ENCODE measurements around the gene EXOSC2. TPM values are rescaled to one million over a fixed set of nuclear protein-coding genes. Genes with fewer than 3 reads are reported as not detected.
A peak's percentile ranks its signal among the peaks of the same experiment; 100 is the strongest.

The EXOSC2 gene
- total RNA-seq, 1 donor from 2014 or later, result 22.4 TPM

DNA sequence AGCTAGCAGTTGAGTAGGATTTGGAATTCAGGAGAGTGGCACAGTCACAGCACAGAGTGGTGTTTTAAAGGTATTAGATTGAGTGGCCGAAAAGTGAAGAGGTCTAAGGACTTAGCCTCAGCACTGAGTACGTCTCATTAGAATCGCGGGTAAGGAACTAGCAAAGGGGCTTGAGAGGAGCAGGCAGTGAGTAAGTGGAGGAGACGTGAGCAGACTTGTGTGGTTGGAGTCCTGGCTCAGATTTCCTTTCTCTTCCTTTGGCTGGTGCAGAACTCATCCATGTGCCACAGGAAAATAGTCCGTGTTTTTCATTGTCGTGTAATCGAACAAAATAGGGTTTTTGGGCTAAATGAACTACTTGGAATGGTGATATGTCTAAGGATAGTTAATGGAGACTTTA, 3.4 kb downstream of the EXOSC2 start:
- H3K4me3 ChIP-seq (ENCODE audit: low read depth, low read length), result no peak overlapping the region
- no peak for DNase-seq (ENCODE audit: low read depth)
- TF ChIP-seq, protein P1, sequence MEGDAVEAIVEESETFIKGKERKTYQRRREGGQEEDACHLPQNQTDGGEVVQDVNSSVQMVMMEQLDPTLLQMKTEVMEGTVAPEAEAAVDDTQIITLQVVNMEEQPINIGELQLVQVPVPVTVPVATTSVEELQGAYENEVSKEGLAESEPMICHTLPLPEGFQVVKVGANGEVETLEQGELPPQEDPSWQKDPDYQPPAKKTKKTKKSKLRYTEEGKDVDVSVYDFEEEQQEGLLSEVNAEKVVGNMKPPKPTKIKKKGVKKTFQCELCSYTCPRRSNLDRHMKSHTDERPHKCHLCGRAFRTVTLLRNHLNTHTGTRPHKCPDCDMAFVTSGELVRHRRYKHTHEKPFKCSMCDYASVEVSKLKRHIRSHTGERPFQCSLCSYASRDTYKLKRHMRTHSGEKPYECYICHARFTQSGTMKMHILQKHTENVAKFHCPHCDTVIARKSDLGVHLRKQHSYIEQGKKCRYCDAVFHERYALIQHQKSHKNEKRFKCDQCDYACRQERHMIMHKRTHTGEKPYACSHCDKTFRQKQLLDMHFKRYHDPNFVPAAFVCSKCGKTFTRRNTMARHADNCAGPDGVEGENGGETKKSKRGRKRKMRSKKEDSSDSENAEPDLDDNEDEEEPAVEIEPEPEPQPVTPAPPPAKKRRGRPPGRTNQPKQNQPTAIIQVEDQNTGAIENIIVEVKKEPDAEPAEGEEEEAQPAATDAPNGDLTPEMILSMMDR (conservative IDR thresholded peaks at IDR 0.05; ENCODE audit: low read depth, low read length), result no peak

DNA sequence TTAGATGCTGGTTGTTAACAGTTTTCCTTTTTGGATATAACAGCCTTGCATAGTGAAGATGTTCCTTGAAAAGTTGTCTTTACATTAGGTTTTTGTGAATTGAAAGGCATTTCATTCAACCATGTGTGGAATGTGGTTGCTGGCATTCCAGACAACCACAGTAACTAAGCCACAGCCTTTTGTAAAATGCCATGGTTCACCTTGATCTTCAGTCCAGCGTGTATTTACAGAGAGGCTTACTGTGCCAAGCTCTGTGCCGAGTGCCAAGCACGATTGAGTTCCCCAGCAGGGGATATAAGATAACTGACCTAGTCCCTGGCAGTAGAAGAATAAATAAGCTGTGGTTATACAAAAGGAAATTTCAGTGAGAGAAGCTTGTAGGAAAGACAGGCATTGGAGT, 4.9 kb downstream of the EXOSC2 start:
- TF ChIP-seq, protein P1 (conservative IDR thresholded peaks at IDR 0.05; ENCODE audit: low read depth, low read length), result no peak
- H3K4me3 ChIP-seq (ENCODE audit: low read depth, low read length), result no peak overlapping the region
- no peak for DNase-seq (ENCODE audit: low read depth)

DNA sequence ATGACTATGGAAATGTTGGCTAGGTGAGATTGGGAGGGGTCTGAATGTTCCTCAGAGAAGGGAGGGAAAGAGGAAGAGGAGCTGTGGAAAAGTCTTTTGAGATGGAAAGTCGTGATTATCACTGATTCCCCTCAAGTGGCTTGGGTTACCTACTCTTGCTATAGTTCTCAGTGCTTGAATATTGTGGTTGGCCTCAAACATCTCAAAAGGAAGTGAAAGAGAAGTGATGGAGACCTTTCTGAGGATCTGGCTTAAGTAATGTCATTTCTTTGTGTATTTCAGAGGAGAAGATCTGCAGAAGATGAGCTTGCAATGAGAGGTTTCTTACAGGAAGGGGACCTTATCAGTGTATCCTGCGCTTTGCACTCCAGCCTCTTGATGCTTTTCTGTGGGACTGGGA, 5.5 kb downstream of the EXOSC2 start:
- DNase-seq (ENCODE audit: low read depth), result no peak
- TF ChIP-seq, protein P1 (conservative IDR thresholded peaks at IDR 0.05; ENCODE audit: low read depth, low read length), result no peak
- no peak overlapping the region for H3K4me3 ChIP-seq (ENCODE audit: low read depth, low read length)

DNA sequence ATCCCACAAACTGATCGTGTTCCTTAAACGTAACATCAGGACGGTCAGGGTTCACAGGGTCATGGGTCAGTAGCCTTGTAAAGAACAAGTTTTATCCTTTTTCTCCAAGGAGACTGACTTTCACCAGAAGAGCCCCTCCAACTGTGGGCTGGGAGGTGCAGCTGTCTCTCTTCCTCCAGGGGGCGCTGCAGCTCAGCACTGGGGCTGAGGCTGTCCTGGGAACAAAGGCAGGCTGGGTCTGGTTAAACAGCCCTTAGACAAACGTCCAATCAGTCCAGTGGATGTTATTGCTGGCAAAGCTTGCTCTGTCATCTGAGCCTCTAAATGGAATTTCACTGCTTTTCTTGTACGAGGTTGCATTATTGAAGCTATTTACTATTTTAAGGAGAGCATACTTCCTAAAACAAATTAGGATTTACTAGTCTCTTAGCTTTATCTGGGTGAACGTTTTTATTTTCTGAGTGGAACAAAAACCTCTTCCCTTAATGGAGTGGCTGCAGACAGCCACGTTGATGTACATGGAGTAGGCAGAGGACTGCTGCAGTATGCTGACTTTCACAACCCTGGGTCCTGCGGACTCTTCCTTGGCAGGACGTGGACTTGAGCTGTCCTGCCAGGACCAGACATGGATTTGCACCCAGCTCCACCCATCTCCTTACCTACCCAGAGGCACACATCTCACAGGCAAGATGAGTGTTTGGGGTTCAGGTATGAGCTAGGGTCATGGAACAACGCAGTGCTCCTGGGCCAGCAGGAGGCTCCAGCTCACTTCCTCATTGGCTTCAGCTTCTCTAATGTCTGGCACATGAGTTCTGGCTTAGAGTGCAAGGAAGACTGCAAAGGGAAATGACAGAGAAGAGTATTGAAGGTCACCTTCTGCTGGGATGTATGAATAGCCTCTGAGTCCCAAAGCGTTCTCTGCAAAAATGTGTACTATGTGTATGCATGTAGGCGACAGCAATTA, 7.8 kb downstream of the EXOSC2 start:
- no peak overlapping the region for H3K4me3 ChIP-seq (ENCODE audit: low read depth, low read length)
- TF ChIP-seq, protein P1 (conservative IDR thresholded peaks at IDR 0.05; ENCODE audit: low read depth, low read length), result peak; percentile 99
- no peak for DNase-seq (ENCODE audit: low read depth)

DNA sequence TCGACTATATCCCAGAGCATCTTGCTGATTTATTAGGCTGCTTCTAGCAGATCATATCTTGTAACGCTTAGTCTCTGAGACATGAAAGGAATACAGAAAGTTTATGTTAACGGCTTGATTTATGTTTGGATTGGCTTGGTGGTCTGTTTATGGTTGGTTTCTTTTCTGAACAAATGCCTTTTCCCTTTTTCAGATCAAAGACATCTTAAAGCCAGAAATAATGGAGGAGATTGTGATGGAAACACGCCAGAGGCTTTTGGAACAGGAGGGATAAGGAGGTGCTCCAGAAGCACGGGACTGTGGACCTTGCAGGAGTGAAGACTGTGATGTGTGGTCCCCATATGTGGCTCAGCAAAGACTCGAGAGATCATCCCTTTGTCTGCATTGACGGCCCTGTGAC, 9.9 kb downstream of the EXOSC2 start:
- no peak overlapping the region for H3K4me3 ChIP-seq (ENCODE audit: low read depth, low read length)
- TF ChIP-seq, protein P1 (conservative IDR thresholded peaks at IDR 0.05; ENCODE audit: low read depth, low read length), result no peak
- no peak for DNase-seq (ENCODE audit: low read depth)

DNA sequence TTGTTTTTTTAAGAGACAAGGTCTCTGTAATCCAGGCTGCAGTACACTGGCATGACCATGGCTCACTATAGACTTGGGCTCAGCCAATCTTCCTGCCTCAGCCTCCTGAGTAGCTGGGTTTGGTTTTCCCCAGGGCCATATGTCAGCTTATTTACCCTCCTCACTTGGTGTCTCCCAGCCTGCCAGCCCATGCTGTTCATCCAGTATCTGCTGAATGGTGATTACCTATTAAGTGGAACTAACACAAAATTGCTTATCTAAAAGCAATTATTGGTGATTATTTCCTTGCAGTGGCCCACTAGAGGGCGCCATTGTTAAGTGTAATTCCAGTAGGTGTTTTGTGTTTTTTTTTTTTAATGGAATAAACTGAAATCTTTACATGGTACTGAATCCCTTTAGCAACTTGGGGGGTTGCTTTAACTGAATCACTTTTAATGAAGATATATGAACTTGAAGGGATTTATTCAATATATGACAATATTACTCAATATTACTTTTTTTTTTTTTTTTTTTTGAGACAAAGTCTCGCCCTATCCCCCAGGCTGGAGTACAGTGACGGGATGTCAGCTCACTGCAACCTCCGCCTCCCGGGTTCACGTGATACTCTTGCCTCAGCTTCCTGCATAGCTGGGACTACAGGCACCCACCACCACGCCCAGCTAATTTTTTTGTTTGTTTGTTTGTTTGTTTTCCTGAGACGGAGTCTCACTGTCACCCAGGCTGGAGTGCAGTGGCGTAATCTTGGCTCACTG, 13.8 kb downstream of the EXOSC2 start:
- no peak for DNase-seq (ENCODE audit: low read depth)
- TF ChIP-seq, protein P1 (conservative IDR thresholded peaks at IDR 0.05; ENCODE audit: low read depth, low read length), result peak; percentile 73
- no peak overlapping the region for H3K4me3 ChIP-seq (ENCODE audit: low read depth, low read length)

Data from epithelial cell of proximal tubule (primary cell).